Measurements from ENCODE around the gene ZNF213.

Gene ZNF213

GRCh38 chr16:3095869-3096268 is 39.0 kb upstream of the ZNF213 start:
- in situ Hi-C loops (cut with MboI; ENCODE audit: low pct_unique_long_range_greater_than_20kb, low sequenced_read_pairs, unreplicated experiment): no loop called here
- DNase-seq (ENCODE audit: low spot score): peak; percentile 93
- peak; percentile 46 for TF ChIP-seq CTCF (IDR thresholded peaks at IDR 0.05; ENCODE audit: extremely low read depth, insufficient read depth, missing control alignments)

GRCh38 chr16:3096362-3096761 is 38.5 kb upstream of the ZNF213 start:
- DNase-seq (ENCODE audit: low spot score): no peak
- in situ Hi-C loops (cut with MboI; ENCODE audit: low pct_unique_long_range_greater_than_20kb, low sequenced_read_pairs, unreplicated experiment): no loop called here
- TF ChIP-seq CTCF (IDR thresholded peaks at IDR 0.05; ENCODE audit: extremely low read depth, insufficient read depth, missing control alignments): no peak

- TF ChIP-seq CTCF (IDR thresholded peaks at IDR 0.05; ENCODE audit: extremely low read depth, insufficient read depth, missing control alignments): no peak
- no peak for DNase-seq (ENCODE audit: low spot score)
- in situ Hi-C loops (cut with MboI; ENCODE audit: low pct_unique_long_range_greater_than_20kb, low sequenced_read_pairs, unreplicated experiment): no loop called here
Observed at GRCh38 chr16:3097266-3097665, 37.6 kb upstream of the ZNF213 start.

GRCh38 chr16:3098459-3099394 is 36.1 kb upstream of the ZNF213 start, which contains the start of gene ZSCAN10:
Gene ZSCAN10 (minus strand): TSS chr16:3099294. CDS start chr16:3092937, 6,357 bp downstream.
- in situ Hi-C loops (cut with MboI; ENCODE audit: low pct_unique_long_range_greater_than_20kb, low sequenced_read_pairs, unreplicated experiment): no loop called here
- no peak for DNase-seq (ENCODE audit: low spot score)
- TF ChIP-seq CTCF (IDR thresholded peaks at IDR 0.05; ENCODE audit: extremely low read depth, insufficient read depth, missing control alignments): no peak

- no peak for TF ChIP-seq CTCF (IDR thresholded peaks at IDR 0.05; ENCODE audit: extremely low read depth, insufficient read depth, missing control alignments)
- no peak for DNase-seq (ENCODE audit: low spot score)
- in situ Hi-C loops (cut with MboI; ENCODE audit: low pct_unique_long_range_greater_than_20kb, low sequenced_read_pairs, unreplicated experiment): no loop called here
Observed at GRCh38 chr16:3099395-3099731, 35.5 kb upstream of the ZNF213 start.

- peak; percentile 96 for DNase-seq (ENCODE audit: low spot score)
- in situ Hi-C loops (cut with MboI; ENCODE audit: low pct_unique_long_range_greater_than_20kb, low sequenced_read_pairs, unreplicated experiment): no loop called here
- TF ChIP-seq CTCF (IDR thresholded peaks at IDR 0.05; ENCODE audit: extremely low read depth, insufficient read depth, missing control alignments): no peak
Observed at GRCh38 chr16:3099732-3100499, 34.9 kb upstream of the ZNF213 start.
